ENCODE data around the gene RAB3GAP2.

DNA sequence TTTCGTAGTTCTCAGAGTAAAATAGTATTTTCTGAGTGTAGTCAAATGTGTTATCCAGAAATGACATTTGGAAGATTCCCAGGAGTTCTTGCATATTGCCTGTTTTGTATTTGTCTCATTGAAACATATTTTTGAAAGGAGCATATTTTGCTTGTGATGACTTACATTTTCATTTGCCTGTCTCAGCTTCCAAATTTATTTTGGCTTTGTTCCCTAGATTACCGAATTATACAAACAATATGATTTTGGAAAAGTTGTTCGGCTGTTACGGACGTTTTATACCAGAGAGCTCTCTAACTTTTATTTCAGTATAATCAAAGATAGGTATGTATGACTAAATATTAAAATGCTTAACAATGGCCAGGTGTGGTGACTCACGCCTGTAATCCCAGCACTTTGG is 132.3 kb downstream of the RAB3GAP2 start:
- no peak for TF ChIP-seq CTCF (IDR thresholded peaks at IDR 0.05)
- TF ChIP-seq POLR2A (IDR thresholded peaks at IDR 0.05) = no peak
- no peak for TF ChIP-seq EP300 (IDR thresholded peaks at IDR 0.05)

Data from ovary (tissue), 3 donors.